ENCODE results near the gene RACGAP1.

The RACGAP1 gene

DNA sequence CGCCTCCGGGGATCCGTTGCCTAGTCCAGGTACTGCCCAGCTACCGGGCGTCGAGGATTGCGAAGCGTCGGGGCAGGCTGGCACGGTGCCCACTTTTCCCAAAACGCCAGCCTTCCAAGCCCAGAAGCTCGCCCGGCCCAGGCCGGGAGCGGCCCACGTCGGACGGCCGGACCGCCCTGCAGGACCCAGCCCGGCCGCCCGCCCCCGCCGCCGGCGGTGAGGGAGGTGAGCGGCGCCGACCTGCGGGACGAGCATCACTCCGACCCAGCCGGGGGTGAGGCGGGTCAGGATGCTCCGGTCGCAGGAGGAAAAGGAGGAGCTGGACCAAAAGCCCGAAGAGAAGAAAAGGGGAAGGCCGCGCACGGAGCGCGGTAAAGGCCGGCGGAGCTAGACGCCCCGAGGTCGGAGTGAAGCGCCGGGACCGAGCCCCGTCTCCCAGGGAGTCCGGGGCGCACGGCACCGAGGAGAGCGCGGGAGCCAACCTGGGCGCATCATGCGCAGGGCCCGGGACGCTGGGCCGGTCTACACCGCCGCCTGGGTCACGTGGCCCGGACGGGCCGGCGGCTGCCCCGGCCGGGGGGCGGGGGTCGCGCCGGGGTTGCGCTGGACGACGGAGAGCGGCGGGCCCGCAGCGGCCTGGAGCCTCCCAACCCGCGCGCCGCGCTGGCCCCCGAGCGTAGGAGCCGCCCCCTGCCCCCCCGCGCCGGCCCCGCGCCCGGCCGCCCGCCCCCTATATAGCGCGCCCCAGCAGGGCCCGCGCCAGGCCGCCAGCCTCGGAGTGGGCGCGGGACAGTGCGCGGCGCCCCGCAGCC is 64.0 kb downstream of the RACGAP1 start, which contains the start of gene AQP5:
TSS of gene AQP5 (plus strand) at position 762 of the 812 bp plus-strand sequence. CDS start 146 bp downstream, outside the sequence.
- in situ Hi-C loops (cut with HindIII; ENCODE audit: low pct_ligation_motif_present, low sequenced_read_pairs): loop anchor here (25.0 kb wide), 1 partner anchor 226 kb away; no protein-coding TSS in a partner anchor
- no peak for DNase-seq
- Histone ChIP-seq H3K27ac (no peak within 1 kb of the TSS), H3K27me3 (replicated peaks) (peaks cover 52% of the 10 kb centered on the region), H3K4me3 (ENCODE audit: low read depth, low read length) (peak within 1 kb of the TSS; percentile 12), H3K36me3 (replicated peaks) (no peaks in the 10 kb centered on the region)
- no peak for TF ChIP-seq CTCF (IDR thresholded peaks at IDR 0.05; ENCODE audit: low read depth, low read length, missing control alignments)

- TF ChIP-seq CTCF (IDR thresholded peaks at IDR 0.05; ENCODE audit: low read depth, low read length, missing control alignments): no peak
- no peak overlapping the region for H3K4me3 ChIP-seq (ENCODE audit: low read depth, low read length)
- peaks cover 59% of the 10 kb centered on the region for H3K27me3 ChIP-seq (replicated peaks)
- DNase-seq: no peak
- in situ Hi-C loops (cut with HindIII; ENCODE audit: low pct_ligation_motif_present, low sequenced_read_pairs): loop anchor here (25.0 kb wide), 1 partner anchor 227 kb away; no protein-coding TSS in a partner anchor
- no peak overlapping the region for H3K27ac ChIP-seq
- H3K36me3 ChIP-seq (replicated peaks): no peaks in the 10 kb centered on the region
Observed at GRCh38 chr12:49960474-49961110, 64.7 kb downstream of the RACGAP1 start.

DNA sequence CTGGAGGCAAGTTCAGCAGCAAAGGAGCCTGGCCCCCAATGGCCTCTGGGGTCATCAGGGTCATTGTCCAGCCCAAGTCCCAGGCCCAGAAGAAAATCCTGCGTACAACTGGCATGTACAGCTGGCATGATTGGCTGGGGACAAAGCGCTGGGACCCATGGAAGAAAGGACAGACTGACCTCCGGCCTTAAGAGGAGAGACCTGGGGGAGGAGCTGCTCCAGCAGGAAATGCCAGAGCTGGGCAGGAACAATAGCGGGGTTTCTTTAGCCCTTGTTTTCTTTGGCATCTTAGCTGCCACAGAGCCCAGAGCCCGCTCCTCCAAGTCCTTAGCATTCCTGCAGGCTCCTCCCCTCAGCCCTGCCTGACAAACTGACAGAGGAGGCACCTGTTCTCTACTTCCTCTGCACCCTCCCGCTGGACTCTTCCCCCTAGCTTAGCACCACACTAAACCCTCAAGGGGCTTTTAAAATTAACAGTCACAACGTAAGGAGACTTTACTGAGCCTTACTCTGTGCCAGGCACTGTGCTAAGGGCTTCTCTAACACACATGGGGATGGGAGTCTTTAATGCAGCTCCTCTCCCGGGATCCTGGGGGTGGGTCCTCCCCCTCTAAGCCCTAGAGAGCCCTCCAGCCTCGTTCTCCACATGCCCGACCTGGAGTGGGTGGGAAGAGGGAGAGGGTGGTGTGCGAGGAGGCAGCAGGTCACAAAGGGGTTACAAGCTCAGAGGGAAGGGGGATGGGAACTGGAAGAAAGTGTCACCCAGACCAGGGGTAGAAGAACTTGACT is 65.4 kb downstream of the RACGAP1 start:
- Histone ChIP-seq H3K27me3 (replicated peaks) (peaks cover 66% of the 10 kb centered on the region), H3K27ac (no peak overlapping the region), H3K4me3 (ENCODE audit: low read depth, low read length) (no peak overlapping the region), H3K36me3 (replicated peaks) (no peaks in the 10 kb centered on the region)
- DNase-seq: no peak
- no peak for TF ChIP-seq CTCF (IDR thresholded peaks at IDR 0.05; ENCODE audit: low read depth, low read length, missing control alignments)
- in situ Hi-C loops (cut with HindIII; ENCODE audit: low pct_ligation_motif_present, low sequenced_read_pairs): loop anchor here (25.0 kb wide), 1 partner anchor 227 kb away; no protein-coding TSS in a partner anchor

DNA sequence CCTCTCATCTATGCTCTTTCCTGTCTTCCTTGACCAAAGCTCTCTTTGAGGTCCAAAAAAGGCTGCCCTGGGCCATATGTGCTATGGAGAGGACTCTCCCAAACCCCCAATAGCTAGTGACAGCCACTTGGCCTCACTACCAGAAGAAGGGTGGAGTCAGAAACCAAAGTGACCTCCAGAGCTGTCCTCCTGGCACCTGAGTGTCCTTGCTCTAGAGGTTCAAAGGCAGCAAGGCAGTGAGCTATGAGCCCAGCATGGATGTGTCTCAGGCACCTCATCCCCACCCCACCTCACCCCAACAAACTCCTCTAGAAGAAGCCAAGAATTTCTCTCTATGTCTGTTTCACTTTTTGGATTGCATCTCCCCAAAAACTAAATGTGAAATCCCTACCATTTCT is 67.7 kb downstream of the RACGAP1 start:
- in situ Hi-C loops (cut with HindIII; ENCODE audit: low pct_ligation_motif_present, low sequenced_read_pairs): loop anchor here (25.0 kb wide), 1 partner anchor 230 kb away; no protein-coding TSS in a partner anchor

More for the DNA sequence above, 67.7 kb downstream of the RACGAP1 start:
- no peak for TF ChIP-seq CTCF (IDR thresholded peaks at IDR 0.05; ENCODE audit: low read depth, low read length, missing control alignments)
- H3K27me3 ChIP-seq (replicated peaks): peaks cover 64% of the 10 kb centered on the region
- H3K36me3 ChIP-seq (replicated peaks): no peaks in the 10 kb centered on the region
- DNase-seq: no peak
- no peak overlapping the region for H3K27ac ChIP-seq
- H3K4me3 ChIP-seq (ENCODE audit: low read depth, low read length): no peak overlapping the region
